Measurements from ENCODE around the gene PARP9.

Gene PARP9

DNA sequence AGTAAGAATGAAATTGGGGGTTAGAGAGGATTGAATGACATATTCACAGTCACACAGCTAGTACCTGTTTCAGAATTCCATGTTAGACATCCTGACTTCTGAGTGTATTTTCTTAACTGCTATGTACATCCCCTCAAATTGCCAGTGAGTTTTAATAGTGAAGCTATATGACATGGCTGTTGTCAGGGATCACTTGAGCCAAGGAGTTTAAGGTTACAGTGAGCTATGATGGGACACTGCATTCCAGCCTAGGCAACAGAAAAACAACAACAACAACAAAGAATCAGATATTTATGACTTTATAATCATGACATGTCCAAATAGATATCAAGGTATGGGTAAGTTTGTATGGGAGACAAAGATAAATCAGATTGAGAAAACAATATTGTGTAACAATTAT is 29.9 kb upstream of the PARP9 start:
- H3K27me3 ChIP-seq (replicated peaks; ENCODE audit: insufficient read depth, low read length): no peaks in the 10 kb centered on the region
- H3K36me3 ChIP-seq (replicated peaks; ENCODE audit: insufficient read depth, low read length): no peaks in the 10 kb centered on the region
- H3K27ac ChIP-seq (ENCODE audit: low read length): no peak overlapping the region

DNA sequence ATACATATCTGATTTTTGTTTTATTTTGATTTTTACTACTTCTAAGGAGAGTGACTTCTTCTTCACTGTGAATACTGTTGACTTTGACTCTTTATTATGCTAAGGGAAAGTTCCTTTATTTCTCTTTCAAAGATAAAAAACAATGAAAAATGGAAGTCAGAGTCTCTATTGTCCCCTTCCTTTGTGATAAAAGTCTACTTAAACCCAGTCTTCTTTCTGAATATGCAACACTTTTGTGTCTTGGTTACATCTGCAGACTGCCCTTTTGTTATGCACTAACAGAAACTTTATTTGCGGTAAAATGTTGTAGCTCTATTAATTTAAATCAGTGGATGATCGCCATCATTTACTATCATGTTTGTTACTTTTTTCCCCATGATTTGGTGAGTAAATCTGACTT is 26.5 kb upstream of the PARP9 start:
- Histone ChIP-seq H3K9me2 (replicated peaks; ENCODE audit: insufficient read depth, low read length) (no peaks in the 10 kb centered on the region), H2AFZ (ENCODE audit: low read length) (no peak overlapping the region), H3K27me3 (replicated peaks; ENCODE audit: insufficient read depth, low read length) (no peaks in the 10 kb centered on the region), H3K4me2 (ENCODE audit: low read depth, low read length) (no peak overlapping the region), H3K9ac (ENCODE audit: low read length) (no peak overlapping the region), H3K4me3 (ENCODE audit: low read length) (no peak overlapping the region), H4K20me1 (ENCODE audit: insufficient read depth, low read length) (no peaks in the 10 kb centered on the region), H3K27ac (ENCODE audit: low read length) (no peak overlapping the region), H3K79me2 (ENCODE audit: low read length) (no peaks in the 10 kb centered on the region), H3F3A (ENCODE audit: insufficient read depth, low read length) (no peaks in the 10 kb centered on the region), H3K36me3 (replicated peaks; ENCODE audit: insufficient read depth, low read length) (no peaks in the 10 kb centered on the region), H3K4me1 (ENCODE audit: low read length) (no peaks in the 10 kb centered on the region), H3K9me3 (replicated peaks; ENCODE audit: insufficient read depth, low read length) (no peaks in the 10 kb centered on the region)
- no peak for DNase-seq
- TF ChIP-seq, protein P1, sequence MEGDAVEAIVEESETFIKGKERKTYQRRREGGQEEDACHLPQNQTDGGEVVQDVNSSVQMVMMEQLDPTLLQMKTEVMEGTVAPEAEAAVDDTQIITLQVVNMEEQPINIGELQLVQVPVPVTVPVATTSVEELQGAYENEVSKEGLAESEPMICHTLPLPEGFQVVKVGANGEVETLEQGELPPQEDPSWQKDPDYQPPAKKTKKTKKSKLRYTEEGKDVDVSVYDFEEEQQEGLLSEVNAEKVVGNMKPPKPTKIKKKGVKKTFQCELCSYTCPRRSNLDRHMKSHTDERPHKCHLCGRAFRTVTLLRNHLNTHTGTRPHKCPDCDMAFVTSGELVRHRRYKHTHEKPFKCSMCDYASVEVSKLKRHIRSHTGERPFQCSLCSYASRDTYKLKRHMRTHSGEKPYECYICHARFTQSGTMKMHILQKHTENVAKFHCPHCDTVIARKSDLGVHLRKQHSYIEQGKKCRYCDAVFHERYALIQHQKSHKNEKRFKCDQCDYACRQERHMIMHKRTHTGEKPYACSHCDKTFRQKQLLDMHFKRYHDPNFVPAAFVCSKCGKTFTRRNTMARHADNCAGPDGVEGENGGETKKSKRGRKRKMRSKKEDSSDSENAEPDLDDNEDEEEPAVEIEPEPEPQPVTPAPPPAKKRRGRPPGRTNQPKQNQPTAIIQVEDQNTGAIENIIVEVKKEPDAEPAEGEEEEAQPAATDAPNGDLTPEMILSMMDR (IDR thresholded peaks at IDR 0.05; ENCODE audit: low read length): no peak
- no peak for TF ChIP-seq EZH2phosphoT487 (IDR thresholded peaks at IDR 0.05; ENCODE audit: low read length)
- no peak for TF ChIP-seq EZH2 (optimal IDR thresholded peaks at IDR 0.05; ENCODE audit: low read depth, low read length)

More for the DNA sequence above, 29.9 kb upstream of the PARP9 start:
- DNase-seq: no peak
- no peaks in the 10 kb centered on the region for H3K79me2 ChIP-seq (ENCODE audit: low read length)
- H2AFZ ChIP-seq (ENCODE audit: low read length): no peak overlapping the region
- no peaks in the 10 kb centered on the region for H3F3A ChIP-seq (ENCODE audit: insufficient read depth, low read length)
- H3K9me3 ChIP-seq (replicated peaks; ENCODE audit: insufficient read depth, low read length): no peaks in the 10 kb centered on the region
- no peak overlapping the region for H3K9ac ChIP-seq (ENCODE audit: low read length)
- no peak overlapping the region for H3K4me2 ChIP-seq (ENCODE audit: low read depth, low read length)
- H4K20me1 ChIP-seq (ENCODE audit: insufficient read depth, low read length): no peaks in the 10 kb centered on the region
- no peak overlapping the region for H3K4me3 ChIP-seq (ENCODE audit: low read length)
- H3K4me1 ChIP-seq (ENCODE audit: low read length): no peaks in the 10 kb centered on the region
- no peaks in the 10 kb centered on the region for H3K9me2 ChIP-seq (replicated peaks; ENCODE audit: insufficient read depth, low read length)
- TF ChIP-seq EZH2phosphoT487 (IDR thresholded peaks at IDR 0.05; ENCODE audit: low read length) (no peak), EZH2 (optimal IDR thresholded peaks at IDR 0.05; ENCODE audit: low read depth, low read length) (no peak)
- TF ChIP-seq, protein P1 (IDR thresholded peaks at IDR 0.05; ENCODE audit: low read length): no peak

DNA sequence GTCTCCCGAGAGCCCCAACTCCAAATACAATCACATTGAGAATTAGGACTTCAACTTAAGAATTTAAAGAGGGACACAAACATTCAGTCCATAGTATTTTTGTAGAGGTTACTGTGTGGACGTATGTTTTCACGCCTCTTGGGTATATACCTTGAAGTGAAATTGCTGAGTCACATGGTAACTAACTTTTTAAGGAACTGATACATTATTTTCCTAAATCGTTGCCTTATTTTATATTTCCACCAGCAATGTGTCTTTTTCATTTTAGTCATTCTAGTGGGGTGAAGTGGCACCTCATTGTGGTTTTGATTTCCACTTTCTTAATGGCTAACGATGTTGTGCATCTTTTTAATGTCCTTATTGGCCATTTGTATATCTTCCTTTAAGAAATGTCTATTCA is 25.2 kb upstream of the PARP9 start:
- H3K9me2 ChIP-seq (replicated peaks; ENCODE audit: insufficient read depth, low read length): no peaks in the 10 kb centered on the region
- TF ChIP-seq EZH2phosphoT487 (IDR thresholded peaks at IDR 0.05; ENCODE audit: low read length) (no peak), EZH2 (optimal IDR thresholded peaks at IDR 0.05; ENCODE audit: low read depth, low read length) (no peak)
- TF ChIP-seq, protein P1 (IDR thresholded peaks at IDR 0.05; ENCODE audit: low read length): no peak
- H3K4me1 ChIP-seq (ENCODE audit: low read length): no peaks in the 10 kb centered on the region
- no peaks in the 10 kb centered on the region for H3F3A ChIP-seq (ENCODE audit: insufficient read depth, low read length)
- H3K79me2 ChIP-seq (ENCODE audit: low read length): no peaks in the 10 kb centered on the region
- H3K4me2 ChIP-seq (ENCODE audit: low read depth, low read length): no peak overlapping the region
- DNase-seq: no peak
- no peaks in the 10 kb centered on the region for H4K20me1 ChIP-seq (ENCODE audit: insufficient read depth, low read length)
- H3K27me3 ChIP-seq (replicated peaks; ENCODE audit: insufficient read depth, low read length): no peaks in the 10 kb centered on the region
- H3K36me3 ChIP-seq (replicated peaks; ENCODE audit: insufficient read depth, low read length): no peaks in the 10 kb centered on the region
- no peak overlapping the region for H3K4me3 ChIP-seq (ENCODE audit: low read length)
- H3K27ac ChIP-seq (ENCODE audit: low read length): no peak overlapping the region
- H2AFZ ChIP-seq (ENCODE audit: low read length): no peak overlapping the region
- no peak overlapping the region for H3K9ac ChIP-seq (ENCODE audit: low read length)
- no peaks in the 10 kb centered on the region for H3K9me3 ChIP-seq (replicated peaks; ENCODE audit: insufficient read depth, low read length)

All from MM.1S (cell line).